SU-DHL-6 (cell line): ENCODE results near the gene IFFO2.

Experiments
- H2AFZ ChIP-seq: fragments of 200-600 bp; sonication (generic); 2 replicates; pipeline ENCODE4 v1.6.1; 2014; ENCODE audit warnings: low read depth, mild to moderate bottlenecking, moderate library complexity, mixed read lengths, antibody characterized with exemption, low read length; ENCODE audit not compliant: severe bottlenecking
- H3F3A ChIP-seq: fragments of 200-600 bp; shearing (Covaris generic); 2 replicates; pipeline ENCODE4 v1.6.0; 2016; ENCODE audit warnings: antibody characterized with exemption, mild to moderate bottlenecking; ENCODE audit not compliant: insufficient read depth
- H3K27ac ChIP-seq: fragments of 200-600 bp; sonication (generic); 2 replicates; pipeline ENCODE4 v1.5.1; 2016; ENCODE audit warnings: low read depth, mild to moderate bottlenecking, low read length, moderate library complexity, mixed read lengths
- H3K27me3 ChIP-seq: fragments of 200-600 bp; sonication (generic), shearing (Covaris generic); 2 replicates; pipeline ENCODE4 v1.6.0; 2014; ENCODE audit warnings: mild to moderate bottlenecking, low read length
- H3K36me3 ChIP-seq: fragments of 200-600 bp; sonication (generic); 2 replicates; pipeline ENCODE4 v1.6.1; 2014; ENCODE audit warnings: mild to moderate bottlenecking, low read length, mixed read lengths
- H3K4me2 ChIP-seq: fragments of 300-600, 200-600 bp; shearing (Covaris generic), sonication (generic); 2 replicates; pipeline ENCODE4 v1.6.0; 2014; ENCODE audit warnings: low read length, low read depth, mild to moderate bottlenecking; ENCODE audit not compliant: poor library complexity, severe bottlenecking
- H3K4me3 ChIP-seq: fragments of 200-600 bp; sonication (generic); 2 replicates; pipeline ENCODE4 v1.5.1; 2014; ENCODE audit warnings: antibody characterized with exemption, low read length, mild to moderate bottlenecking, mixed read lengths; ENCODE audit not compliant: insufficient read depth, poor library complexity, severe bottlenecking
- H3K79me2 ChIP-seq: fragments of 200-600 bp; sonication (generic); 2 replicates; pipeline ENCODE4 v1.6.1; 2014; ENCODE audit warnings: mild to moderate bottlenecking, low read length, moderate library complexity; ENCODE audit not compliant: insufficient read depth
- H3K9ac ChIP-seq: fragments of 200-600 bp; sonication (generic); 2 replicates; pipeline ENCODE4 v1.7.0; 2014; ENCODE audit warnings: mild to moderate bottlenecking, low read length
- H3K9me2 ChIP-seq: fragments of 200-600 bp; sonication (generic); replicated peaks from 2 replicates; pipeline ENCODE4 v1.6.1; 2014; ENCODE audit warnings: low read length; ENCODE audit not compliant: insufficient read depth
- H3K9me3 ChIP-seq: fragments of 200-600 bp; sonication (generic); 2 replicates; pipeline ENCODE4 v1.6.1; 2014; ENCODE audit warnings: low read length, mixed read lengths; ENCODE audit not compliant: insufficient read depth
- H4K20me1 ChIP-seq: fragments of 200-600 bp; sonication (generic); 2 replicates; pipeline ENCODE4 v1.6.1; 2014; ENCODE audit warnings: low read depth, mild to moderate bottlenecking, antibody characterized with exemption, low read length, moderate library complexity, mixed read lengths
- EZH2phosphoT487 ChIP-seq: fragments of 200-600 bp; sonication (generic), shearing (Covaris generic); conservative IDR thresholded peaks from 2 replicates; pipeline ENCODE4 v1.6.1; 2018; ENCODE audit warnings: mild to moderate bottlenecking, antibody characterized with exemption, low read length, moderate library complexity, mixed read lengths
- TF ChIP-seq, protein P1 (sequence below): fragments of 200-600 bp; sonication (generic); IDR thresholded peaks from one replicate; pipeline ENCODE4 v1.5.1; 2017; ENCODE audit warnings: antibody characterized with exemption, mild to moderate bottlenecking, low read length, moderate library complexity; ENCODE audit not compliant: insufficient read depth, poor library complexity, severe bottlenecking

The IFFO2 gene

DNA sequence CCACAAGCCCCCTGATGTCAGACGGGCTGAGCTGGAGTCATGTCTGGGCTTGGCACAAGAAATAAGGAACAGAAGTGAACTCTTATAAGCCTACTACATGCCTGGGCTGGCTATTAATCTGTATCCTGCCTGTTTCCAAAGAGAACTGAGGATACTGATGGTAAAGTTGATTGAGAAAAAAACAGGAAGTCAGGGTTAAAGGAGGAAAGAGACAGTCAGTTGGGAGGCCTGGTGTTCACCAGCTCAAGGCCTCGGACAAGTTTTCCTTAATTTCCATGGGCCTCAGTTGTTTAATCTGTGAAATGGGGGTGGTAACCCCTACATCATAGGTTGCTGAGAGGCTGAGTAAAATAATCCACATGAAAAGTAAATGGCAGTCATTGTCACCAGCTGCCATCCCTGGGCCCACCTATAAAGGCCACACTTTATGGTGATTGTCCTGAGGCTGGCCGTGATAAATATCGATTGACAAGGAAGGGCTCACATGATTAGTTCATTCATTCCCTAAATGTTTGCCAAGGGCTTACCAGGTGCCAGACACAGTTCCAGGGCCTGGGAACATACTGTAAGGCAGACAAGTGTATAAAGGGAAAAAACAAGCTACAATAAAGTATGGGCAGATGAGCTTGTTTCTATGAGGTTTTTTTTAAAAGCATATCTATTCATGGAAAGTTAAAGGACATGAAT is 57.0 kb downstream of the IFFO2 start:
- Histone ChIP-seq H3K4me2 (no peak overlapping the region), H3K4me3 (no peak overlapping the region)

DNA sequence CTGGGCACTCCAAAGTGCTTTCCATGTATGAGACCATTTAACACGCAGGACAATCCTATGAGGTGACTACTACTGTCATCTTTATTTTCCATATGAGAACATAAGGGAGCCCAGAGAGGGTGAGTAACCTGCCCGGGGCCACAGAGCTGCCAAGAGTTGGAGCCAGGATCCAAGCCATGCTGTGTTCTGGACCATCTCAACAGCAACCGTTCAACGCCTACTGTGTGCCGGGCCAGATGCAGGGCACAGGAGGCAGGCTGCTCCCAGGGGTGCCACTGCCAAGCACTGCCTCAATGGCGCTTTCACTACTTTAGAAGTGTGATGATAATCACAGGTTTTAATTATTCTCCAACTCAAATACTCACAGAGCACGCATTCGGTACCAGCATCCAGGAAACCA is 57.9 kb downstream of the IFFO2 start:
- H4K20me1 ChIP-seq: no peaks in the 10 kb centered on the region
- no peaks in the 10 kb centered on the region for H3K36me3 ChIP-seq
- no peaks in the 10 kb centered on the region for H3K79me2 ChIP-seq
- no peak overlapping the region for H3K4me3 ChIP-seq
- no peak overlapping the region for H3K27ac ChIP-seq
- no peaks in the 10 kb centered on the region for H3K9me2 ChIP-seq
- no peaks in the 10 kb centered on the region for H3K27me3 ChIP-seq
- H3K9ac ChIP-seq: no peak overlapping the region
- H3K4me2 ChIP-seq: no peak overlapping the region
- no peak for TF ChIP-seq EZH2phosphoT487
- TF ChIP-seq, protein P1, sequence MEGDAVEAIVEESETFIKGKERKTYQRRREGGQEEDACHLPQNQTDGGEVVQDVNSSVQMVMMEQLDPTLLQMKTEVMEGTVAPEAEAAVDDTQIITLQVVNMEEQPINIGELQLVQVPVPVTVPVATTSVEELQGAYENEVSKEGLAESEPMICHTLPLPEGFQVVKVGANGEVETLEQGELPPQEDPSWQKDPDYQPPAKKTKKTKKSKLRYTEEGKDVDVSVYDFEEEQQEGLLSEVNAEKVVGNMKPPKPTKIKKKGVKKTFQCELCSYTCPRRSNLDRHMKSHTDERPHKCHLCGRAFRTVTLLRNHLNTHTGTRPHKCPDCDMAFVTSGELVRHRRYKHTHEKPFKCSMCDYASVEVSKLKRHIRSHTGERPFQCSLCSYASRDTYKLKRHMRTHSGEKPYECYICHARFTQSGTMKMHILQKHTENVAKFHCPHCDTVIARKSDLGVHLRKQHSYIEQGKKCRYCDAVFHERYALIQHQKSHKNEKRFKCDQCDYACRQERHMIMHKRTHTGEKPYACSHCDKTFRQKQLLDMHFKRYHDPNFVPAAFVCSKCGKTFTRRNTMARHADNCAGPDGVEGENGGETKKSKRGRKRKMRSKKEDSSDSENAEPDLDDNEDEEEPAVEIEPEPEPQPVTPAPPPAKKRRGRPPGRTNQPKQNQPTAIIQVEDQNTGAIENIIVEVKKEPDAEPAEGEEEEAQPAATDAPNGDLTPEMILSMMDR: no peak
- H3F3A ChIP-seq: no peaks in the 10 kb centered on the region
- no peaks in the 10 kb centered on the region for H3K9me3 ChIP-seq
- no peak overlapping the region for H2AFZ ChIP-seq

More for the DNA sequence above, 57.0 kb downstream of the IFFO2 start:
- Histone ChIP-seq H3K79me2 (no peaks in the 10 kb centered on the region), H3K36me3 (no peaks in the 10 kb centered on the region), H3K9me2 (no peaks in the 10 kb centered on the region), H2AFZ (no peak overlapping the region), H3K9ac (no peak overlapping the region), H3K27ac (no peak overlapping the region), H3K27me3 (no peaks in the 10 kb centered on the region), H4K20me1 (no peaks in the 10 kb centered on the region), H3F3A (no peaks in the 10 kb centered on the region), H3K9me3 (no peaks in the 10 kb centered on the region)
- no peak for TF ChIP-seq EZH2phosphoT487
- TF ChIP-seq, protein P1: no peak

DNA sequence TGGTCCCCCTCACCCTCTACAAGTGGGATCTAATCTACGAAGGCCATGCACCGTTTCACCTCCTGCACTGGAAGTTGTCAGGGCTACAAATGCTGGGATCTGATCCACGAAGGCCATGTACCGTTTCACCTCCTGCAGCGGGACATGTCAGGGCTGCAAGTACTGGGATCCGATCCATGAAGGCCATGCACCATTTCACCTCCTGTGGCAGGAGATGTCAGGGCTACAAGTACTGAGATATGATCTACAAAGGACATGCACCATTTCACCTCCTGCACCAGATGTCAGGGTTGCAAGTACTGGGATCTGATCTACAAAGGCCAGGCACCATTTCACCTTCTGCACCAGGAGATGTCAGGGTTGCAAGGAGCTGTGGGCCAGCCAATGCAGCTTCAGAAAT is 61.2 kb downstream of the IFFO2 start:
- Histone ChIP-seq H4K20me1 (no peaks in the 10 kb centered on the region), H3K9me2 (no peaks in the 10 kb centered on the region), H3K9me3 (no peaks in the 10 kb centered on the region), H3K27me3 (no peaks in the 10 kb centered on the region), H3F3A (no peaks in the 10 kb centered on the region), H3K4me2 (no peak overlapping the region), H3K9ac (no peak overlapping the region), H3K4me3 (no peak overlapping the region), H3K36me3 (no peaks in the 10 kb centered on the region), H3K27ac (no peak overlapping the region), H3K79me2 (no peaks in the 10 kb centered on the region), H2AFZ (no peak overlapping the region)
- TF ChIP-seq, protein P1: no peak
- TF ChIP-seq EZH2phosphoT487: no peak
